ENCODE results near the gene NFU1. TPM values are rescaled to one million over a fixed set of nuclear protein-coding genes. Genes with fewer than 3 reads are reported as not detected.
"Not testable (repeated sequence)": the region's sequence is repeated elsewhere in the genome, so short reads cannot be mapped to it uniquely, and the experiment has no call there.

The NFU1 gene
- total RNA-seq, 4 donors from 2014 or later: 36.5 to 84.8 (median 47.3) TPM

GRCh38 chr2:69356471-69356870 is 80.8 kb downstream of the NFU1 start:
- TF ChIP-seq, protein P1, sequence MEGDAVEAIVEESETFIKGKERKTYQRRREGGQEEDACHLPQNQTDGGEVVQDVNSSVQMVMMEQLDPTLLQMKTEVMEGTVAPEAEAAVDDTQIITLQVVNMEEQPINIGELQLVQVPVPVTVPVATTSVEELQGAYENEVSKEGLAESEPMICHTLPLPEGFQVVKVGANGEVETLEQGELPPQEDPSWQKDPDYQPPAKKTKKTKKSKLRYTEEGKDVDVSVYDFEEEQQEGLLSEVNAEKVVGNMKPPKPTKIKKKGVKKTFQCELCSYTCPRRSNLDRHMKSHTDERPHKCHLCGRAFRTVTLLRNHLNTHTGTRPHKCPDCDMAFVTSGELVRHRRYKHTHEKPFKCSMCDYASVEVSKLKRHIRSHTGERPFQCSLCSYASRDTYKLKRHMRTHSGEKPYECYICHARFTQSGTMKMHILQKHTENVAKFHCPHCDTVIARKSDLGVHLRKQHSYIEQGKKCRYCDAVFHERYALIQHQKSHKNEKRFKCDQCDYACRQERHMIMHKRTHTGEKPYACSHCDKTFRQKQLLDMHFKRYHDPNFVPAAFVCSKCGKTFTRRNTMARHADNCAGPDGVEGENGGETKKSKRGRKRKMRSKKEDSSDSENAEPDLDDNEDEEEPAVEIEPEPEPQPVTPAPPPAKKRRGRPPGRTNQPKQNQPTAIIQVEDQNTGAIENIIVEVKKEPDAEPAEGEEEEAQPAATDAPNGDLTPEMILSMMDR (IDR thresholded peaks at IDR 0.05): no peak
- ATAC-seq (ENCODE audit: low FRiP score) (no peak), DNase-seq (ENCODE audit: low spot score) (no peak)

DNA sequence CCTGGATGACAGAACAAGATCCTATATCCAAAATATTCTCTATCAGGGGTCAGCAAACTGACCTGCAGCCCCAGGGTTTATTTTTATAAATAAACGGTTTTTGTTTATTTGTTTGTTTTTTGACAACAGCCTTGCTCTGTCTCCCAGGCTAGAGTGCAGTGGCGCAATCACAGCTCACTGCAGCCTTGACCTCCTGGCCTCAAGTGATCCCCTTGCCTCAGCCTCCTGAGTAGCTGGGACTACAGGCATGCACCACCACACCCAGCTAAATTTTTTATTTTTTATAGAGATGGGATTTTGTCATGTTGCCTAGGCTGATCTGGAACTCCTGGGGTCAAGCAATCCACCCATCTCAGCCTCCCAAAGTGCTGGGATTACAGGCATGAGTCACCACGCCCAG is 82.3 kb downstream of the NFU1 start:
- DNase-seq (ENCODE audit: low spot score); ATAC-seq (ENCODE audit: low FRiP score): not testable (repeated sequence)

DNA sequence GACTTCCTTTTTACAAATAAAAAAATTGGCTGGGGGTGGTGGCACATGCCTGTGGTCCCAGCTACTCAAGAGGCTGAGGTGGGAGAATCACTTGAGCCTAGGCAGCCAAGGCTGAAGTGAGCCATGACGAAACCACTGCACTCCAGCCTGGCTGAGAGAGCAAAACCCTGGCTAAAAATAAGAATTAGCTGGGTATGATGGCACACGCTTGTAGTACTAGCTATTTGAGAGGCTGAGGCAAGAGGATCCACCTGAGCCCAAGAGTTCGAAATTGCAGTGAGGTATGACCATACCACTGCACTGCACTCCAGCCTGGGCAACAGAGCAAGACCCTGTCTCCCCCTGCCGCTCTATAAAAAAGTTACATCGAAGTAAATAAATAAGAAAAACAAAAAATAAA is 83.9 kb downstream of the NFU1 start:
- DNase-seq (ENCODE audit: low spot score) (no peak), ATAC-seq (ENCODE audit: low FRiP score) (no peak)

DNA sequence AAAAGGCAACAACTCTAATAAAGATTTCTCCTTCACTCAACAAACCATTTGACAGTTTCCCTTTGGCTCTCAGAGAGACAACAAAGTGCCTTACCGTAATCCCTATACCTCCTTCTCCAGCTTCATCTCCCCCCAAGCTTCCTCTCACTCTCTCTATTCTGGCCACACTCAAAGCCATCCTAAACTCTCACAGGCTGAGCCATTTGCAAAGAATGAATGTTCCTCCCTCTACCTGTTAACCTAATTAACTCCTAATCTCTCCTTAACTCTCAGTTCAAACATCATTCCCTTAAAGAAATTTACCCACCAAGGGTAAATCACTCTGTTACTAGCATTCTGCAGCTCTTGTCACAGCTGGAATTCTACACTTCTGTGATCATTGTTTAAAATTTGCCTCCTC is 88.5 kb downstream of the NFU1 start:
- TF ChIP-seq, protein P1 (IDR thresholded peaks at IDR 0.05): no peak
- no peak for ATAC-seq (ENCODE audit: low FRiP score)
- DNase-seq (ENCODE audit: low spot score): no peak

More for the DNA sequence above, 83.9 kb downstream of the NFU1 start:
- TF ChIP-seq, protein P1 (IDR thresholded peaks at IDR 0.05): no peak

Other genes with a start within 250 kb of the NFU1 start
- 100 to 1,000 TPM in 1 of 4 donors, 10 to 100 TPM in 3; 32.9 to 105 (median 54.5) TPM for gene GFPT1, start 50.2 kb downstream of the NFU1 start, total RNA-seq
- 10 to 100 TPM; 41.4 to 62.3 (median 42.5) TPM for gene AAK1, start 206.3 kb upstream of the NFU1 start, total RNA-seq